Measurements from ENCODE around the gene NDOR1.

- TF ChIP-seq CTCF (IDR thresholded peaks at IDR 0.05) (no peak), EP300 (IDR thresholded peaks at IDR 0.05; ENCODE audit: low read depth) (no peak), POLR2AphosphoS5 (IDR thresholded peaks at IDR 0.05) (no peak)
Observed at GRCh38 chr9:137206602-137207001, 1.1 kb downstream of the NDOR1 start.

Measured in transverse colon (tissue), 4 donors.